Measurements from ENCODE around the gene PDE6C.

GRCh38 chr10:93593254-93593653, 19.1 kb upstream of the PDE6C start:
- TF ChIP-seq POLR2A (IDR thresholded peaks at IDR 0.05; ENCODE audit: low read depth, low read length) (no peak), POLR2AphosphoS5 (IDR thresholded peaks at IDR 0.05; ENCODE audit: low read depth, low read length) (no peak), TAF1 (IDR thresholded peaks at IDR 0.05; ENCODE audit: borderline replicate concordance, low read depth, low read length) (no peak)

All from GM12892 (cell line).